Forelimb muscle (tissue), 1 donor: Measurements from ENCODE around the gene YBX2. TPM values are rescaled to one million over a fixed set of nuclear protein-coding genes. Genes with fewer than 3 reads are reported as not detected.
A peak's percentile ranks its signal among the peaks of the same experiment; 100 is the strongest.

Source experiments
- DNase-seq: peaks from one replicate; pipeline ENCODE4 v3.0.0-alpha.2; 2013; ENCODE audit warnings: low read depth
- polyA plus RNA-seq: library from polyadenylated mRNA; unstranded; fragments of 120-200 nt; gene quantifications from one replicate; pipeline ENCODE4 v1.2.1, GENCODE V29; 2013; ENCODE audit not compliant: insufficient read length

The YBX2 gene
- polyA plus RNA-seq, 1 donor, result 2.4 TPM

DNA sequence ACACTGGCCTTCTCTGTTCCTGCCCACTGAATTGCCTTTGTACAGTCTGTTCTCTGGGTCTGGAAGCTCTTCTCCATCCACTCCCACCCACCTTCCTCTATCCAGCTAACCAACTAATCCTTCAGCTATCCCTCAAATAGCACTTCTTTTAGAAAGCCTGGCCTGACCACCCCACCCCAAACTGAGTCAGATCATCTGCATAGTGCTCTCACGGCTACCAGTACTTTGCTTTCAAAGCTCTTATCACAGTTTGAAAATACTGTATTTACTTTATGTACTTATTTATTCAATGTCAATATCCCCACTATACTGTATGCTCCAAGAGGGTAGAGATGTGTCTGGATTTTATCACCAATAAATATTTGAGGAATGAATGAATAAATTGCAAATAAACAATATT is 27.7 kb downstream of the YBX2 start:
- DNase-seq, result no peak

GRCh38 chr17:7263801-7264078 is 30.7 kb downstream of the YBX2 start:
- no peak for DNase-seq

- DNase-seq, result no peak
These were observed 31.3 kb downstream of the YBX2 start for GRCh38 chr17:7262935-7263800.

- no peak for DNase-seq
These were observed 32.1 kb downstream of the YBX2 start, which contains the start of gene CLDN7 for GRCh38 chr17:7262192-7262934. CLDN7 (minus strand) TSS chr17:7262478; CDS start chr17:7262043, 435 bp downstream.

GRCh38 chr17:7261379-7262191 is 32.9 kb downstream of the YBX2 start:
- no peak for DNase-seq

DNA sequence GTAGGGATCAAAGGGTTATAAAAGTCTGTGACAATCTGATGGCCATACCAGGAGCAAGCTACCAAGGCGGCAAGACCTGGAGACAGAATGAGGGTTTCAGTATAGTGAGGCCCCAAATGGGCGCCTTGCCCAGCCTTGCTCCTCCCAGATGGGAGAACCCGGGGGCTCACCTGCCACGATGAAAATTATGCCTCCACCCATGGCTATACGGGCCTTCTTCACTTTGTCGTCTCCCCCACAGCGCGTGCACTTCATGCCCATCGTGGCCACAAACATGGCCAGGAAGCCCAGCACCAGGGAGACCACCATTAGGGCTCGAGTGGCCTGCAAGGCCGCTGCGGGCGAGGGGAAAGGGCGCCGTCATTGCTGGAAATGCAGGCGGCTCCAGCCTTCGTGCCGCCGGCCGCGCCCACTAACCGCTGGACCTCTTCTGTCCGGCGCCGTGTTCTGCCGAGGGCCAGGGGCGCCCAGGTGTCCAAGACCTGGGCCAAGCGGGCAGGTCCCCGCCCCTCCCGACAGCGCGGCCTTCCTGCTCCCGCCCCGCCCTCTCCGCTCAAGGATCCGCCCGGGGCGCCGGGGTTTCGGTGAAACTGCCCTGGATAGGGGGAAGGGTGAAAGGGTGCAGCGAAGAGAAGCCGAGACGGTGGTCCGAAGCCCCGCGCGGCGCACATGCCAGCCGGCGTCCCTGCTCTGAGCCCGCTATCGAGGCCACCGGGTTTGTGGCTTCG is 33.6 kb downstream of the YBX2 start:
- DNase-seq, result no peak

GRCh38 chr17:7260151-7260550 is 34.3 kb downstream of the YBX2 start:
- DNase-seq, result no peak

GRCh38 chr17:7259555-7259889 is 34.9 kb downstream of the YBX2 start:
- no peak for DNase-seq

DNA sequence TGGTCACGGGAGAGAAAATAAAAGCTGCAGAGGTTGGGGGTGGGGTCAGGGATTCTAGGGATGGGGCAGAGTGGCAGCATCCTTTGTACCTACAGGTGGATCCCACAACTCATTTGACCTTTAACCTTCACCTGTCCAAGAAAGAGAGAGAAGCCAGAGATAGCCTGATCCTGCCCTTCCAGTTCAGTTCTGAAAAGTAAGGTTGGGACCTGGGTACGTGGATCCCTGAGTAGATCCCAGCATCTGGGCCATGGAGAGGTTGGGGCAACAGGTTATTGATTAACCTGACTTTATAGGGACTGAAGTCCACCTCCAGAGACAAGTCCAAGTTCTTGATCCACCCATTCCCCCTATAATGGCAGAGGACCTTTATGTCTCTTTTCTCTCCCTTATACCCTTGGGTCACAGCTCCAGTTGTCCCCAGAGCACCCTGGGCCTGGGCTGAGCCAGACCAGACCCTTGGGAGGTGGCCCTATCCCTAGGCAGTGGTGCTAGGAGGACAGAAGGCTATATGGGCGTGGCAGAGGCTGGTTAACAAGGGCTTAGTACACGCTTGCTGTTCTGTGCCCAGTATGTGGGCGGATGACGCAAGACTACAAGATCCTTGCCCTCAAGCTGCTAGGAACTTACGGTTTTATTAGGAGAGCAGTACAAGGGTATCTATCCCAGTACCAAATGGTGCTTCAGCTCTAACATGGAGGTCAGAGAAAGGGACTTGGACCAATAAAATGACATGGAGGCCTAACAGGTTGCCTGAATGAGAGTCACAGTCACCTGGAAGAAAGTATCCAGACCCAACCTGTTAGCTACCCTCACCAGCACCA is 35.5 kb downstream of the YBX2 start:
- DNase-seq, result no peak

GRCh38 chr17:7256766-7257456 is 37.5 kb downstream of the YBX2 start:
- no peak for DNase-seq

DNA sequence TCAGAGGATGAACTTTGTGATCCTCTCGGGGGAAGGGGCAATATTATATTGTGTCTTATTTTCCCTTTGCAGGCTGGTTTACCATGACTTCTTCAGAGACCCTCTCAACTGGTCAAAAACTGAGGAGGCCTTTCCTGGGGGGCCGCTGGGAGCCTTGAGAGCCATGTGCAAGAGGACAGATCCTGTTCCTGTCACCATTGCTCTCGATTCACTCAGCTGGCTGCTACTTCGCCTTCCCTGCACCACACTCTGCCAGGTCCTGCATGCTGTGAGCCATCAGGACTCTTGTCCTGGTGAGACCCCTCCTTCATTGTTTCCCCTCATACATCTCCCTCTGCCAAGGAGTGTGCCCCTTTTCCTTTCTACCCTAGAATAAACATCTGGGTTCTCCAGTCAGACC is 39.9 kb downstream of the YBX2 start:
- DNase-seq, result no peak

DNA sequence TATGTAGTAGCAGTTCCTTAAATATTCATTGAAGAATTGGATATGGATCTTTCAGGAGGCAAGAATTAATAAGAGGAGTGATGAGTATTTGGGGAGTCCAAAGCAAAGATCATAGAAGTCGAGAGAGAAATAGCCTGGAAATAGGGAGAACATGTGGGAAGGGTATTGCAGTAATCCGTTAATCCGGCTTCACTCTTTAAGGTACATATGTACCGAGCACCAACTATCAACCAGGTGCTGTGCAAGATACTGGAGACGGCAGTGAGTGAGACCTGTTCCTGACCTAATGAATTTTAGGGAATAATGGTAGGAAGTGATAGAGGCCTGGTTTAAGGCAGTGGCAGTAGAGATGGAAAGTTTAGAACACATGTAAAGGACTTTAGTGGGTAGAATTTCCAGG is 41.4 kb downstream of the YBX2 start:
- no peak for DNase-seq

DNA sequence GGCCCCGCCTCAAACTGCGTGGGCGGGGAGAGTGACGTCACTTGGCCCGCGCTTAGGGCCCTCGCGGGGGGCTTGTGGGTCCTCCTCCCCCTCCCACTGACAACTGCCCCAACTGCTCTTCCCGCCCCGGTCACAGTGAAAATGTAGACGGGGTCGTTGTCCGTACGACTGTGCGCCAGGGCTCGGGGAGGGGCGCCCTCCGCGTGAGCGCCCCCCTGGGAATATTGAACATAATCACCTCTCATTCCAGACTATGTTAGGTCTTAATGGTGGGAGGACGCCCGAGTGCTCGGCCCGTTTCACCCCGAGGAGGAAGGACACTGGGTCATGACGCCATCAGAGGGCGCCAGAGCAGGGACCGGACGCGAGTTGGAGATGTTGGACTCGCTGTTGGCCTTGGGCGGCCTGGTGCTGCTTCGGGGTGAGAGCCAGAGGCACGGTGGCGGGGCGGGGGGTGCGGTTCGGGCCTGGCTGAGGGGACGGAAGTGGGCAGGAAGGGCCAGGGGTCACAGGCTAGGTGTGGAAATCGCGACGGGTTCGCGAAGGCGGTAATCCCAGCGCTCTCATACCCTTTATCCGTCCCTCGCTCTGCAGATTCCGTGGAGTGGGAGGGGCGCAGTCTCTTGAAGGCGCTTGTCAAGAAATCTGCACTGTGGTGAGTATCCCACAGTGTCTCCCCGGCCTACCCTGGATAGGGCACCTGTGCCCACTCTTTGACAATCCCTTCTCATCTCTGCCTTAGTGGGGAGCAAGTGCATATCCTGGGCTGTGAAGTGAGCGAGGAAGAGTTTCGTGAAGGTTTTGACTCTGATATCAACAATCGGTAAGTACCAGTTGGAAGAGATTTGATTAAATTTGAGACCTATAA is 42.0 kb downstream of the YBX2 start, which contains the start of gene ELP5:
TSS of gene ELP5 (plus strand) at position 40 of the 868 bp plus-strand sequence. CDS start at position 376, 336 bp downstream.
- DNase-seq, result peak; percentile 78

DNA sequence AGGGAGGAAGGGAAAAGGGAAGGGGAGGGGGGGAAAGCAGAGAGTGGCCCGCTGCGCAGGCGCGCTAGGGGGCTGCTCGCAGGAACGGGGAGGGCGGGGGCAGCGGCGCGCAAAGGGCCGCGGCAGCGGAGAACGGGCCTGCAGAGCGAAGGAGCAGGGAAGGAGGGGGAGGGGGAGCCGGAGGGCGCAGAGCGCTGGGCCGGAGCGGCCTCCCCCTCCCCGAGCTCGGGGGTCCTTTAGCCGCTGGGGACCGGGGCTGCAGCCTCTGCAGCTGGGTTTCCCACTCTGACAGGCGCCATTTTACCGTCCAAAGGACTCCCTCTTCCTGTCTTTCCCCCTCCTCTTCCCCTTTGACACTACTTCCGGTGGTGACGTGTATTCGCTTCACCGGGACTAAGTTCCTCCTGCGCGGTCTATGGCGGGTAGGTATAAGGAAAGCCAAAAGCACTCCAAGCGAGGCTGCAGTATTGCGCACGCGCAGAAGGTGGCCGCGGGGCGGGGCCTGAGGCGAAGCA is 42.7 kb downstream of the YBX2 start, which contains the start of gene CTDNEP1:
TSS of gene CTDNEP1 (minus strand) at position 74 of the 515 bp plus-strand sequence. CDS start 438 bp downstream, outside the sequence.
- peak; percentile 99 for DNase-seq

DNA sequence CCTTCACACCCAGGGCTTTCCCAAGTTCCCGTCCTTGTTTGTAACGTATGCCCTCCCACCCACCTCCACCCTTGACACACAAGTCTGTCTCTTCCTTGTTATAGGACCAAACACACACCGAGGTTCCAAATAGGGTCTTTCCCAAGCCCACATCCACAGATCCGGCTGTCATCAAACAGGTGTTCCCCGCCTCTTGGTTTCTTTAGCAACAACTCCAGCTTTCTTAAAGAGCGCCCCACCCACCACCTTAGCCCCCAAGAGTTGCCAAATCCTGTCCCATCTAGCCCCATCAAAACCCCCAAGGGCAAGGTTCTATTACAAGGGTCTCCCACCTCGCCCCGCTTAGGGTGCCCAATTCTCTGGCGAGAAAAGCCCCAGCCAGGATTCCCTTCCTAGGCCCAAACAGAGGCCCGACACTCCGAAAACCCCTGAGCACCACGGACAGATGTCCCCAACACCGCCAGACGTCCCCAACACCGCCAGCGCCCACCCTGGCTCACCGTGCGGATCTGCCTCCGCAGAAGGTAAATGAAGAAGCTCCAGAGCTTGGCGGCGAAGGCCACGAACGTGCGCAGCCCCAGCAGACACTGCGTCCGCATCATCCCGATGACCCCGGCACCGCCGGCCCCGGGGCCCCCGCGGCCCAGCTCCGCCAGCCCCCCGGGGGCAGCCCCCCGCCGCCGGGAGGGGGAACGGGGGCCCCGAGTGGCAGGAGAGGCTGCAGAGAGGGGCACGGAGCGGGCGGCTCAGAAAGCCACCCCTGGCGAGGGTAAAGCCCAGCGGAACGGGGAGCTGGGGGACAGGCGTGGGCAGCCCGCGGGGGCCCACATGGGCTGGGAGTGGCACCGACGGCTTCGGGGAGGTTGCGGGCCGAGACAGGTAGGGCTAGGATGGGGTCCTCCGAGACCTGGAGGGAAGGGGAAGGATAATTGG is 43.5 kb downstream of the YBX2 start:
- no peak for DNase-seq

DNA sequence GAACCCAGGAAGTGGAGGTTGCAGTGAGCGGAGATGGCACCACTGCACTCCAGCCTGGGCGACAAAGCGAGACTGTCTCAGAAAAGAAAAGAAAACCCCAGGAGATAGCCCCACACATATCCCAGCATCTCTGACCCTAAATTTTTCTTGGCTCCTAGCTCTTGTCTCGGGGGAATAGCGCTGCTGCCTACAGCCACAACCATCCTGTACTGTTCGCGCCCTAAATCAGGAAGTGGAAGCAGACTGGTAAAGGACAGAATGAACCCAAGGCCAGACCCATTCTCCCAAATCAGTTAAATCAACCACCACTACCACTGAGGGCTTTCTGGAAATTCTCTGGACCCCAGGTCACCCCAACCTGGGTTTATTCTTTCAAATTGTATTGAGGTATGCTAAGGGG is 44.6 kb downstream of the YBX2 start:
- no peak for DNase-seq

GRCh38 chr17:7249214-7249613 is 45.2 kb downstream of the YBX2 start:
- DNase-seq, result no peak

DNA sequence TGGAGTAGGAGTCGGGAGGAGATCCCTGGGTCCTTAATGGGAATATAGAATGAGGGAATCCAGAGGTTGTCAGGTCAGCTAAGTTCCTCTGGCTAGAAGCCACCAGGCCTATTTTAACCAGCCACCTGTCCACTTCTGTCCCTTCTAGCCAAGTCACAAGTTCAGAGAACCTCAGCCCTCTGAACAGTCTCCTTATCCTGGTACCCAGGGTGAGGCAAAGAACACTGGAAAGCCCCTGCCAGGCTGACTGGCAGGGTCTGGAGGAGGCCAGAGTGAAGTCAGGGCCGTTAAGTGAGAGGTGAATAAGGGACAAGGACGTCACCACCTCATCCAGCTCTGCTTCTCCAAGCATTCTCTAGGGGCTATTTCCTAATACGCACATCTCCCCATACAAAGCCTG is 45.6 kb downstream of the YBX2 start:
- no peak for DNase-seq
